ENCODE measurements around the gene EDAR.

Gene EDAR

GRCh38 chr2:108907822-108908712, 81.0 kb downstream of the EDAR start:
- no peak for DNase-seq

- DNase-seq = no peak
These were observed 82.5 kb downstream of the EDAR start for GRCh38 chr2:108906403-108907077.

- no peak for DNase-seq
These were observed 83.1 kb downstream of the EDAR start for GRCh38 chr2:108905906-108906305.

GRCh38 chr2:108905176-108905575, 83.8 kb downstream of the EDAR start:
- DNase-seq = no peak

GRCh38 chr2:108904680-108905079, 84.3 kb downstream of the EDAR start:
- no peak for DNase-seq

GRCh38 chr2:108898315-108899082, 90.5 kb downstream of the EDAR start:
- no peak for DNase-seq

- DNase-seq = no peak
These were observed 92.3 kb downstream of the EDAR start for GRCh38 chr2:108896741-108897140.

- no peak for DNase-seq
These were observed 93.8 kb downstream of the EDAR start for GRCh38 chr2:108895188-108895587.

GRCh38 chr2:108894766-108895165, 94.3 kb downstream of the EDAR start:
- DNase-seq = no peak

- no peak for DNase-seq
These were observed 95.7 kb downstream of the EDAR start for GRCh38 chr2:108893277-108893676.

- no peak for DNase-seq
These were observed 99.1 kb downstream of the EDAR start for GRCh38 chr2:108889907-108890306.

- DNase-seq = peak; percentile 29
These were observed 104.4 kb downstream of the EDAR start for GRCh38 chr2:108884619-108885018.

- no peak for DNase-seq
These were observed 110.7 kb downstream of the EDAR start for GRCh38 chr2:108878276-108878675.

GRCh38 chr2:108877506-108877905, 111.5 kb downstream of the EDAR start:
- DNase-seq = no peak

- no peak for DNase-seq
These were observed 118.9 kb downstream of the EDAR start for GRCh38 chr2:108870069-108870644.

- DNase-seq = no peak
These were observed 119.5 kb downstream of the EDAR start for GRCh38 chr2:108869542-108869941.

GRCh38 chr2:108868911-108869310, 120.1 kb downstream of the EDAR start:
- DNase-seq = no peak

GRCh38 chr2:108866041-108866440, 123.0 kb downstream of the EDAR start:
- no peak for DNase-seq

- no peak for DNase-seq
These were observed 130.1 kb downstream of the EDAR start for GRCh38 chr2:108858894-108859293.

GRCh38 chr2:108855194-108855593, 133.8 kb downstream of the EDAR start:
- no peak for DNase-seq

GRCh38 chr2:108854484-108854883, 134.5 kb downstream of the EDAR start:
- DNase-seq = no peak

GRCh38 chr2:108853421-108853820, 135.6 kb downstream of the EDAR start:
- DNase-seq = no peak

GRCh38 chr2:108852375-108852774, 136.6 kb downstream of the EDAR start:
- no peak for DNase-seq
